HEK293 (cell line): ENCODE measurements around the gene FZR1.
"Not testable (repeated sequence)": the region's sequence is repeated elsewhere in the genome, so short reads cannot be mapped to it uniquely, and the experiment has no call there.

Experiments
- CTCF ChIA-PET: fragments of 350-600 bp; formaldehyde crosslinking; extraction: SDS; loops from one replicate; lab custom pipeline; 2021; ENCODE audit warnings: antibody characterized with exemption; lab: Yijun Ruan, JAX
- POLR2A ChIA-PET: fragments of 300-600 bp; formaldehyde crosslinking; extraction: SDS; loops from one replicate; lab custom pipeline; 2020; ENCODE audit warnings: antibody characterized with exemption, inconsistent platforms; lab: Yijun Ruan, JAX
- H3K27ac ChIP-seq: fragments of 200-500 bp; sonication (Bioruptor generic); 2 replicates; pipeline ENCODE4 v1.5.1; 2014; ENCODE audit warnings: low read depth, low read length, control low read depth, inconsistent platforms; ENCODE audit errors: extremely low read depth
- H3K36me3 ChIP-seq, 2 experiments: fragments of 200-500 bp in 1 of 2; sonication (Bioruptor generic) in 1 of 2; 1 replicate in 1 of 2; 2 replicates in 1 of 2; pipeline ENCODE4 v1.5.1; 2014 to 2017; ENCODE audit warnings: inconsistent platforms in 2 of 2, low read length in 2 of 2; ENCODE audit not compliant: control insufficient read depth in 2 of 2, insufficient read depth in 1 of 2
- H3K4me1 ChIP-seq: fragments of 200-500 bp; sonication (Bioruptor generic); 2 replicates; pipeline ENCODE4 v1.5.1; 2014; ENCODE audit warnings: mild to moderate bottlenecking, low read length, inconsistent platforms; ENCODE audit not compliant: control insufficient read depth, insufficient read depth
- H3K4me3 ChIP-seq: 2 replicates; pipeline ENCODE4 v1.5.1; 2011; ENCODE audit warnings: low read depth, mild to moderate bottlenecking, control low read depth, low read length, moderate library complexity
- H3K9me3 ChIP-seq: fragments of 200-500 bp; sonication (Bioruptor generic); 2 replicates; pipeline ENCODE4 v1.5.1; 2014; ENCODE audit warnings: low read depth, low read length, inconsistent platforms; ENCODE audit not compliant: control insufficient read depth, insufficient read depth
- GLI2 ChIP-seq: fragments of 450-650 bp; formaldehyde crosslinking; IDR thresholded peaks from 2 replicates; pipeline ENCODE4; 2017; ENCODE audit warnings: missing biosample characterization, missing genetic modification characterization, low read depth, borderline replicate concordance
- HOXA7 ChIP-seq: sonication (generic); formaldehyde crosslinking; IDR thresholded peaks from 2 replicates; pipeline ENCODE4 v1.8.1; 2022; ENCODE audit warnings: missing genetic modification reagents, borderline replicate concordance
- HOXC10 ChIP-seq: sonication (generic); formaldehyde crosslinking; IDR thresholded peaks from 2 replicates; pipeline ENCODE4 v1.8.1; 2023; ENCODE audit warnings: mild to moderate bottlenecking, missing genetic modification reagents
- PRDM1 ChIP-seq: fragments of 450-650 bp; formaldehyde crosslinking; IDR thresholded peaks from 2 replicates; pipeline ENCODE4; 2016; ENCODE audit warnings: missing biosample characterization, missing genetic modification characterization
- PRDM10 ChIP-seq: fragments of 450-650 bp; formaldehyde crosslinking; IDR thresholded peaks from 2 replicates; pipeline ENCODE4 v1.5.1; 2016; ENCODE audit warnings: missing biosample characterization, missing genetic modification characterization
- SCRT2 ChIP-seq: fragments of 450-650 bp; formaldehyde crosslinking; IDR thresholded peaks from 2 replicates; pipeline ENCODE4 v1.5.1; 2016; ENCODE audit warnings: missing biosample characterization, missing genetic modification characterization
- WT1 ChIP-seq: fragments of 450-650 bp; formaldehyde crosslinking; IDR thresholded peaks from 2 replicates; pipeline ENCODE4 v1.5.1; 2016; ENCODE audit warnings: missing biosample characterization, missing genetic modification characterization
- ZBTB17 ChIP-seq: fragments of 450-650 bp; formaldehyde crosslinking; IDR thresholded peaks from 2 replicates; pipeline ENCODE4 v1.5.1; 2016; ENCODE audit warnings: missing biosample characterization, missing genetic modification characterization
- ZFHX2 ChIP-seq: fragments of 450-650 bp; formaldehyde crosslinking; conservative IDR thresholded peaks from 2 replicates; pipeline ENCODE4 v1.5.1; 2016; ENCODE audit warnings: missing biosample characterization, missing genetic modification characterization
- ZNF248 ChIP-seq: fragments of 450-650 bp; formaldehyde crosslinking; IDR thresholded peaks from 2 replicates; pipeline ENCODE4 v1.5.1; 2017; ENCODE audit warnings: missing biosample characterization, missing genetic modification characterization
- ZNF274 ChIP-seq, 2 experiments: fragments of 200-500 bp in 1 of 2; fragments of 450-650 bp in 1 of 2; sonication (Bioruptor generic) in 1 of 2; formaldehyde crosslinking in 1 of 2; IDR thresholded peaks; 2 replicates each; pipeline versions ENCODE4 v1.5.1 to v1.6.1; 2014 to 2016; ENCODE audit warnings: borderline replicate concordance in 1 of 2, inconsistent platforms in 1 of 2, low read length in 1 of 2, missing biosample characterization in 1 of 2, missing genetic modification characterization in 1 of 2
- ZNF366 ChIP-seq: fragments of 450-650 bp; formaldehyde crosslinking; conservative IDR thresholded peaks from 2 replicates; pipeline ENCODE4 v1.5.1; 2016; ENCODE audit warnings: missing biosample characterization, missing genetic modification characterization
- ZNF37A ChIP-seq: fragments of 450-650 bp; IDR thresholded peaks from 2 replicates; pipeline ENCODE4 v1.5.1; 2018; ENCODE audit warnings: missing biosample characterization, missing genetic modification characterization
- TF ChIP-seq, protein P1 (sequence below): fragments of 450-650 bp; formaldehyde crosslinking; IDR thresholded peaks from 2 replicates; pipeline ENCODE4 v1.5.1; 2017; ENCODE audit warnings: missing biosample characterization, missing genetic modification characterization

Gene FZR1

DNA sequence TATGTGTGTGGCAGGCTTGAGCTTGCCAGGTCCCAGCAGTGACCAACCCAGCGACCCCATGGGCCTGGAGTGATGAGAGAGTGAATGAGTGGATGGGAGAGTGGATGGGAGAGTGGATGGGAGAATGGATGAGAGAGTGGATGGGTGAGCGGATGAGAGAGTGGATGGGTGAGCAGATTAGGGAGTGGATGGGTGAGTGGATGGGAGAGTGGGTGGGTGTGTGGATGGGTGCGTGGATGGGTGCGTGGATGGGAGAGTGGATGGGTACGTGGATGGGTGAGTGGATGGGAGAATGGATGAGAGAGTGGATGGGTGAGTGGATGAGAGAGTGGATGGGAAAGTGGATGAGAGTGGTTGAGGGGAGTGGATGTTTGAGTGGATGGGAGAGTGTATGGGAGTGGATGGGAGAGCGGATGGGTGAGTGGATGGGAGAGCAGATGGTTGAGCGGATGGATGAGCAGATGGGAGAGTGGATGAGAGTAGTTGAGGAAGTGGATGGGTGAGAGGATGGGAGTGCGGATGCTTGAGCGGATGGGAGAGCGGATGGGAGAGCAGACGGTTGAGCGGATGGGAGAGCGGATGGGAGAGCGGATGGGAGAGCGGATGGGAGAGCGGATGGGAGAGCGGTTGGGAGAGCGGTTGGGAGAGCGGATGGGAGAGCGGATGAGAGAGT lies 22.6 kb downstream of the FZR1 start:
- ChIA-PET POLR2A (no interaction called here), CTCF (no interaction called here)
- Histone ChIP-seq H3K9me3 (no peaks in the 10 kb centered on the region), H3K4me3 (no peak overlapping the region), H3K36me3 (peaks cover 0 to 80% of the 10 kb centered on the region in 2 experiments; a peak in 2 of 3 replicates), H3K27ac (no peak overlapping the region), H3K4me1 (no peaks in the 10 kb centered on the region)
- TF ChIP-seq ZNF366 (tag by site-specific recombination) = peak; percentile 65
- no peak for TF ChIP-seq GLI2 (tag by site-specific recombination)
- no peak for TF ChIP-seq ZNF248 (tag by site-specific recombination)
- no peak for TF ChIP-seq WT1
- TF ChIP-seq SCRT2 (tag by site-specific recombination) = no peak
- TF ChIP-seq PRDM1 (tag by site-specific recombination) = peak; percentile 100
- TF ChIP-seq, protein P1, sequence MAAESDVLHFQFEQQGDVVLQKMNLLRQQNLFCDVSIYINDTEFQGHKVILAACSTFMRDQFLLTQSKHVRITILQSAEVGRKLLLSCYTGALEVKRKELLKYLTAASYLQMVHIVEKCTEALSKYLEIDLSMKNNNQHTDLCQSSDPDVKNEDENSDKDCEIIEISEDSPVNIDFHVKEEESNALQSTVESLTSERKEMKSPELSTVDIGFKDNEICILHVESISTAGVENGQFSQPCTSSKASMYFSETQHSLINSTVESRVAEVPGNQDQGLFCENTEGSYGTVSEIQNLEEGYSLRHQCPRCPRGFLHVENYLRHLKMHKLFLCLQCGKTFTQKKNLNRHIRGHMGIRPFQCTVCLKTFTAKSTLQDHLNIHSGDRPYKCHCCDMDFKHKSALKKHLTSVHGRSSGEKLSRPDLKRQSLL (tag by site-specific recombination) = peak; percentile 73; the same call in 1 of the 2 replicates
- no peak for TF ChIP-seq PRDM10
- no peak for TF ChIP-seq ZFHX2 (tag by site-specific recombination)
- TF ChIP-seq HOXC10 = no peak
- peak; percentile 73 for TF ChIP-seq ZBTB17 (tag by site-specific recombination)
- no peak for TF ChIP-seq ZNF274 (IDR thresholded peaks at IDR 0.05; ENCODE audit: low read length)
- TF ChIP-seq ZNF274 (tag by site-specific recombination; IDR thresholded peaks at IDR 0.05; ENCODE audit: borderline replicate concordance) = no peak
- no peak for TF ChIP-seq HOXA7 (CRISPR knock-in tag)

- H3K4me1 ChIP-seq, POLR2A ChIA-PET, H3K27ac ChIP-seq, CTCF ChIA-PET, H3K9me3 ChIP-seq, H3K4me3 ChIP-seq: not testable (repeated sequence)
- peaks cover 0 to 80% of the 10 kb centered on the region in 2 experiments; a peak in 2 of 3 replicates for H3K36me3 ChIP-seq
These were observed 23.2 kb downstream of the FZR1 start for GRCh38 chr19:3529299-3529698.

DNA sequence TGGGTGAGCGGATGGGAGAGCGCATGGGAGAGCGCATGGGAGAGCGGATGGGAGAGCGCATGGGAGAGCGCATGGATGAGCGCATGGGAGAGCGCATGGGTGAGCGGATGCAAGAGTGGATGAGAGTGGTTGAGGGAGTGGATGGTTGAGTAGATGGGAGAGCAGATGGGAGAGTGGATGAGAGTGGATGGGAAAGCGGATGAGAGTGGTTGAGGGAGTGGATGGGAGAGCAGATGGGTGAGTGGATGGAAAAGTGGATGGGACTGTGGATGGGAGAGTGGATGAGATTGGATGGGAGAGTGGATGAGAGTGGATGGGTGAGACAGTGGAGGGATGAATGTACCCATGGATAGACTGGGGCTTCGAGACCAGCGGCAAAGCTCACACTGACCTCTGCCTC lies 24.3 kb downstream of the FZR1 start:
- Histone ChIP-seq H3K9me3 (no peaks in the 10 kb centered on the region), H3K4me1 (no peaks in the 10 kb centered on the region), H3K27ac (no peak overlapping the region), H3K4me3 (no peak overlapping the region), H3K36me3 (peaks cover 0 to 82% of the 10 kb centered on the region in 2 experiments; a peak in 2 of 3 replicates)
- ChIA-PET POLR2A (no interaction called here), CTCF (no interaction called here)
- TF ChIP-seq ZBTB17 (tag by site-specific recombination) (peak; percentile 69), PRDM1 (tag by site-specific recombination) (peak; percentile 99), ZNF37A (tag by site-specific recombination) (no peak)
